WTC11 (cell line): ENCODE data around the gene NFIX. TPM values are rescaled to one million over a fixed set of nuclear protein-coding genes. Genes with fewer than 3 reads are reported as not detected.

Experiments
- ATAC-seq: fragments of 200-7000 bp; cut with Tn5 transposase; 2 replicates; pipeline ENCODE4 v1.10.0; 2021; ENCODE audit warnings: mild to moderate bottlenecking, moderate library complexity
- CTCF ChIA-PET: fragments of 300-600 bp; sonication (Branson Sonifier 250); formaldehyde crosslinking; loops from one replicate; lab custom pipeline; 2021; ENCODE audit warnings: antibody characterized with exemption; lab: Charles Lee
- POLR2A ChIA-PET: fragments of 350-600 bp; sonication (Branson Sonifier 250); formaldehyde crosslinking; loops from one replicate; lab custom pipeline; 2021; ENCODE audit warnings: antibody characterized with exemption; lab: Charles Lee
- DNase-seq: peaks from one replicate; pipeline ENCODE4 v3.0.0; 2021; ENCODE audit warnings: low spot score
- H3K27ac Mint-ChIP-seq: 2 replicates; pipeline ENCODE4 v1.8.0; 2021; ENCODE audit warnings: mixed read lengths
- H3K27me3 Mint-ChIP-seq: 2 replicates; pipeline ENCODE4 v1.8.0; 2021; ENCODE audit warnings: low read depth, mild to moderate bottlenecking, moderate library complexity, mixed read lengths
- H3K36me3 Mint-ChIP-seq: 2 replicates; pipeline ENCODE4 v1.8.0; 2021; ENCODE audit warnings: mixed read lengths
- H3K4me1 Mint-ChIP-seq: 2 replicates; pipeline ENCODE4 v1.8.0; 2022; ENCODE audit warnings: mixed read lengths
- H3K4me3 Mint-ChIP-seq: 2 replicates; pipeline ENCODE4 v1.8.0; 2021; ENCODE audit warnings: mild to moderate bottlenecking, moderate library complexity, mixed read lengths
- H3K9me3 Mint-ChIP-seq: 2 replicates; pipeline ENCODE4 v1.8.0; 2021; ENCODE audit warnings: mixed read lengths
- ATF1 ChIP-seq: sonication (generic); formaldehyde crosslinking; IDR thresholded peaks from 2 replicates; pipeline ENCODE4 v1.8.1; 2023; ENCODE audit warnings: mild to moderate bottlenecking, moderate library complexity, missing genetic modification reagents
- CREM ChIP-seq: sonication (generic); formaldehyde crosslinking; IDR thresholded peaks from 2 replicates; pipeline ENCODE4 v1.8.1; 2022; ENCODE audit warnings: mild to moderate bottlenecking, missing genetic modification reagents, moderate library complexity
- ELF4 ChIP-seq: sonication (generic); formaldehyde crosslinking; IDR thresholded peaks from 2 replicates; pipeline ENCODE4 v1.8.1; 2022; ENCODE audit warnings: low read depth, mild to moderate bottlenecking, moderate library complexity, missing genetic modification reagents
- ESRRA ChIP-seq: sonication (generic); formaldehyde crosslinking; IDR thresholded peaks from 2 replicates; pipeline ENCODE4 v1.8.1; 2022; ENCODE audit warnings: mild to moderate bottlenecking, missing genetic modification reagents, borderline replicate concordance
- JUN ChIP-seq: sonication (generic); formaldehyde crosslinking; IDR thresholded peaks from 2 replicates; pipeline ENCODE4 v1.8.0; 2023; ENCODE audit warnings: mild to moderate bottlenecking, missing genetic modification reagents
- NR1H2 ChIP-seq: sonication (generic); formaldehyde crosslinking; IDR thresholded peaks from 2 replicates; pipeline ENCODE4 v1.9.0; 2021; ENCODE audit warnings: mild to moderate bottlenecking, moderate library complexity, missing genetic modification reagents
- PRRX2 ChIP-seq: fragments of 250-450 bp; sonication (Bioruptor Pico); IDR thresholded peaks from 2 replicates; pipeline ENCODE4 v1.8.0; 2021; ENCODE audit warnings: mild to moderate bottlenecking
- RELA ChIP-seq: sonication (generic); formaldehyde crosslinking; IDR thresholded peaks from 2 replicates; pipeline ENCODE4 v1.8.1; 2022; ENCODE audit warnings: missing genetic modification reagents, mild to moderate bottlenecking, borderline replicate concordance
- TEAD1 ChIP-seq: sonication (generic); formaldehyde crosslinking; IDR thresholded peaks from 2 replicates; pipeline ENCODE4 v1.8.0; 2022; ENCODE audit warnings: mild to moderate bottlenecking, missing genetic modification reagents
- ZNF232 ChIP-seq: sonication (generic); formaldehyde crosslinking; IDR thresholded peaks from 2 replicates; pipeline ENCODE4 v1.8.0; 2022; ENCODE audit warnings: mild to moderate bottlenecking, missing genetic modification reagents
- ZNF263 ChIP-seq: sonication (generic); formaldehyde crosslinking; IDR thresholded peaks from 2 replicates; pipeline ENCODE4 v1.8.1; 2022; ENCODE audit warnings: low read depth, mild to moderate bottlenecking, moderate library complexity, missing genetic modification reagents
- ZNF396 ChIP-seq: fragments of 250-450 bp; sonication (Bioruptor Pico); IDR thresholded peaks from 2 replicates; pipeline ENCODE4 v1.8.0; 2021; ENCODE audit warnings: mild to moderate bottlenecking, moderate library complexity, borderline replicate concordance
- total RNA-seq: library from RNA; stranded (reverse); gene quantifications from 3 replicates; pipeline ENCODE4 v1.2.3, GENCODE V29; 2021
- TF ChIP-seq, protein P1 (sequence below): sonication (generic); formaldehyde crosslinking; IDR thresholded peaks from 2 replicates; pipeline ENCODE4 v1.8.0; 2022; ENCODE audit warnings: mild to moderate bottlenecking, missing genetic modification reagents
- TF ChIP-seq, protein P2 (sequence below): sonication (generic); formaldehyde crosslinking; IDR thresholded peaks from 2 replicates; pipeline ENCODE4 v1.8.0; 2023; ENCODE audit warnings: mild to moderate bottlenecking, missing genetic modification reagents
- TF ChIP-seq, protein P3 (sequence below): sonication (generic); formaldehyde crosslinking; IDR thresholded peaks from 2 replicates; pipeline ENCODE4 v1.8.0; 2023; ENCODE audit warnings: missing genetic modification reagents, mild to moderate bottlenecking, borderline replicate concordance
- TF ChIP-seq, protein P4 (sequence below): fragments of 250-450 bp; sonication (Bioruptor Pico); IDR thresholded peaks from 2 replicates; pipeline ENCODE4 v1.9.0; 2021; ENCODE audit warnings: mild to moderate bottlenecking
- TF ChIP-seq, protein P5 (sequence below): sonication (generic); formaldehyde crosslinking; IDR thresholded peaks from 2 replicates; pipeline ENCODE4 v1.8.1; 2023; ENCODE audit warnings: mild to moderate bottlenecking, missing genetic modification reagents
- TF ChIP-seq, protein P6 (sequence below): sonication (generic); formaldehyde crosslinking; IDR thresholded peaks from 2 replicates; pipeline ENCODE4 v1.8.0; 2022; ENCODE audit warnings: mild to moderate bottlenecking, missing genetic modification reagents
- TF ChIP-seq, protein P7 (sequence below): sonication (generic); formaldehyde crosslinking; IDR thresholded peaks from 2 replicates; pipeline ENCODE4 v1.8.1; 2022; ENCODE audit warnings: low read depth, missing genetic modification reagents, borderline replicate concordance
- TF ChIP-seq, protein P8 (sequence below): sonication (generic); formaldehyde crosslinking; IDR thresholded peaks from 2 replicates; pipeline ENCODE4 v1.8.1; 2023; ENCODE audit warnings: mild to moderate bottlenecking, missing genetic modification reagents, moderate library complexity

Gene NFIX
- total RNA-seq, 1 experiment from 2014 or later, result 1.4 TPM

DNA sequence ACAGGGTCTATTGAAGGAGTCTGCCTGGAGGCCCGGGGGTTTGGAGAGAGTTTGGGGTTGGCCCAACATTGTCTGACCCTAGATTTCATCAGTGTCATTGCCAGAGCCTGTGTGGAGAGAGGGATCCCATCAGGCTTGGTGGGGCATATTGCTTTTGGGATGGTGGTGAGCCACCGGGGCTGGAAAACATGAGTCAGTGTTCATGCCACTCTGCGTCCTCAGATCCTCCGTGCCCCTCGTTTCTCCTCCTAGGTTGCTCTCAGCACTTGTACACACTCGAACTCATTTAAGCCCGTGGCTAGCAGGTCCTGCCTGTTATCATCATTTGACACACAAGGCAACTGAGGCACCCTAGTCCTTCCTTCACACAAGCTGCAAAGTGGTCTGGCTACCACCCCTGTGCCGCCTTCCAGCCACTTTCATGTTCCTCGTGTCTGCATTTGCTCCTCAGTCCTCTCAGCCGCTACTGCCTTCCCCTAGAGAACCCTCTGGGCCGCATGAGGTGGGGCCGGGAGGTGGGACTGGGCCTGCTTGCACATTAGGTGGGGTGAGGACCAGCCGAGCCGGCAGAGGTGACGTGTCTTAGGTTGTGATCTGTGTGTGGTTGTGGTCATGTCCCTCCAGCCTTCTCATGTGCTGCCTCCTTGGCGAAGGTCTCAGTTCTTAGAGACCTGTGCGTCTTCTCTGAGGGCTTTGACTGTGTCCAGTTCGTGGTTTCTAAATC is 126.4 kb downstream of the NFIX start:
- TF ChIP-seq NR1H2 (CRISPR knock-in tag) (no peak), TEAD1 (CRISPR knock-in tag) (no peak), ATF1 (no peak), ZNF232 (CRISPR knock-in tag) (no peak), PRRX2 (CRISPR knock-in tag) (no peak), ESRRA (CRISPR knock-in tag) (no peak), ELF4 (CRISPR knock-in tag) (no peak), CREM (no peak), RELA (CRISPR knock-in tag) (no peak), ZNF263 (CRISPR knock-in tag) (no peak), JUN (no peak), ZNF396 (CRISPR knock-in tag) (no peak)
- TF ChIP-seq, protein P1, sequence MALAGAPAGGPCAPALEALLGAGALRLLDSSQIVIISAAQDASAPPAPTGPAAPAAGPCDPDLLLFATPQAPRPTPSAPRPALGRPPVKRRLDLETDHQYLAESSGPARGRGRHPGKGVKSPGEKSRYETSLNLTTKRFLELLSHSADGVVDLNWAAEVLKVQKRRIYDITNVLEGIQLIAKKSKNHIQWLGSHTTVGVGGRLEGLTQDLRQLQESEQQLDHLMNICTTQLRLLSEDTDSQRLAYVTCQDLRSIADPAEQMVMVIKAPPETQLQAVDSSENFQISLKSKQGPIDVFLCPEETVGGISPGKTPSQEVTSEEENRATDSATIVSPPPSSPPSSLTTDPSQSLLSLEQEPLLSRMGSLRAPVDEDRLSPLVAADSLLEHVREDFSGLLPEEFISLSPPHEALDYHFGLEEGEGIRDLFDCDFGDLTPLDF (CRISPR knock-in tag), result no peak
- TF ChIP-seq, protein P2, sequence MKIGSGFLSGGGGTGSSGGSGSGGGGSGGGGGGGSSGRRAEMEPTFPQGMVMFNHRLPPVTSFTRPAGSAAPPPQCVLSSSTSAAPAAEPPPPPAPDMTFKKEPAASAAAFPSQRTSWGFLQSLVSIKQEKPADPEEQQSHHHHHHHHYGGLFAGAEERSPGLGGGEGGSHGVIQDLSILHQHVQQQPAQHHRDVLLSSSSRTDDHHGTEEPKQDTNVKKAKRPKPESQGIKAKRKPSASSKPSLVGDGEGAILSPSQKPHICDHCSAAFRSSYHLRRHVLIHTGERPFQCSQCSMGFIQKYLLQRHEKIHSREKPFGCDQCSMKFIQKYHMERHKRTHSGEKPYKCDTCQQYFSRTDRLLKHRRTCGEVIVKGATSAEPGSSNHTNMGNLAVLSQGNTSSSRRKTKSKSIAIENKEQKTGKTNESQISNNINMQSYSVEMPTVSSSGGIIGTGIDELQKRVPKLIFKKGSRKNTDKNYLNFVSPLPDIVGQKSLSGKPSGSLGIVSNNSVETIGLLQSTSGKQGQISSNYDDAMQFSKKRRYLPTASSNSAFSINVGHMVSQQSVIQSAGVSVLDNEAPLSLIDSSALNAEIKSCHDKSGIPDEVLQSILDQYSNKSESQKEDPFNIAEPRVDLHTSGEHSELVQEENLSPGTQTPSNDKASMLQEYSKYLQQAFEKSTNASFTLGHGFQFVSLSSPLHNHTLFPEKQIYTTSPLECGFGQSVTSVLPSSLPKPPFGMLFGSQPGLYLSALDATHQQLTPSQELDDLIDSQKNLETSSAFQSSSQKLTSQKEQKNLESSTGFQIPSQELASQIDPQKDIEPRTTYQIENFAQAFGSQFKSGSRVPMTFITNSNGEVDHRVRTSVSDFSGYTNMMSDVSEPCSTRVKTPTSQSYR (CRISPR knock-in tag), result no peak
- TF ChIP-seq, protein P3, sequence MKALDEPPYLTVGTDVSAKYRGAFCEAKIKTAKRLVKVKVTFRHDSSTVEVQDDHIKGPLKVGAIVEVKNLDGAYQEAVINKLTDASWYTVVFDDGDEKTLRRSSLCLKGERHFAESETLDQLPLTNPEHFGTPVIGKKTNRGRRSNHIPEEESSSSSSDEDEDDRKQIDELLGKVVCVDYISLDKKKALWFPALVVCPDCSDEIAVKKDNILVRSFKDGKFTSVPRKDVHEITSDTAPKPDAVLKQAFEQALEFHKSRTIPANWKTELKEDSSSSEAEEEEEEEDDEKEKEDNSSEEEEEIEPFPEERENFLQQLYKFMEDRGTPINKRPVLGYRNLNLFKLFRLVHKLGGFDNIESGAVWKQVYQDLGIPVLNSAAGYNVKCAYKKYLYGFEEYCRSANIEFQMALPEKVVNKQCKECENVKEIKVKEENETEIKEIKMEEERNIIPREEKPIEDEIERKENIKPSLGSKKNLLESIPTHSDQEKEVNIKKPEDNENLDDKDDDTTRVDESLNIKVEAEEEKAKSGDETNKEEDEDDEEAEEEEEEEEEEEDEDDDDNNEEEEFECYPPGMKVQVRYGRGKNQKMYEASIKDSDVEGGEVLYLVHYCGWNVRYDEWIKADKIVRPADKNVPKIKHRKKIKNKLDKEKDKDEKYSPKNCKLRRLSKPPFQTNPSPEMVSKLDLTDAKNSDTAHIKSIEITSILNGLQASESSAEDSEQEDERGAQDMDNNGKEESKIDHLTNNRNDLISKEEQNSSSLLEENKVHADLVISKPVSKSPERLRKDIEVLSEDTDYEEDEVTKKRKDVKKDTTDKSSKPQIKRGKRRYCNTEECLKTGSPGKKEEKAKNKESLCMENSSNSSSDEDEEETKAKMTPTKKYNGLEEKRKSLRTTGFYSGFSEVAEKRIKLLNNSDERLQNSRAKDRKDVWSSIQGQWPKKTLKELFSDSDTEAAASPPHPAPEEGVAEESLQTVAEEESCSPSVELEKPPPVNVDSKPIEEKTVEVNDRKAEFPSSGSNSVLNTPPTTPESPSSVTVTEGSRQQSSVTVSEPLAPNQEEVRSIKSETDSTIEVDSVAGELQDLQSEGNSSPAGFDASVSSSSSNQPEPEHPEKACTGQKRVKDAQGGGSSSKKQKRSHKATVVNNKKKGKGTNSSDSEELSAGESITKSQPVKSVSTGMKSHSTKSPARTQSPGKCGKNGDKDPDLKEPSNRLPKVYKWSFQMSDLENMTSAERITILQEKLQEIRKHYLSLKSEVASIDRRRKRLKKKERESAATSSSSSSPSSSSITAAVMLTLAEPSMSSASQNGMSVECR (CRISPR knock-in tag), result no peak
- TF ChIP-seq, protein P4, sequence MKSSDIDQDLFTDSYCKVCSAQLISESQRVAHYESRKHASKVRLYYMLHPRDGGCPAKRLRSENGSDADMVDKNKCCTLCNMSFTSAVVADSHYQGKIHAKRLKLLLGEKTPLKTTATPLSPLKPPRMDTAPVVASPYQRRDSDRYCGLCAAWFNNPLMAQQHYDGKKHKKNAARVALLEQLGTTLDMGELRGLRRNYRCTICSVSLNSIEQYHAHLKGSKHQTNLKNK (CRISPR knock-in tag), result no peak
- TF ChIP-seq, protein P5, sequence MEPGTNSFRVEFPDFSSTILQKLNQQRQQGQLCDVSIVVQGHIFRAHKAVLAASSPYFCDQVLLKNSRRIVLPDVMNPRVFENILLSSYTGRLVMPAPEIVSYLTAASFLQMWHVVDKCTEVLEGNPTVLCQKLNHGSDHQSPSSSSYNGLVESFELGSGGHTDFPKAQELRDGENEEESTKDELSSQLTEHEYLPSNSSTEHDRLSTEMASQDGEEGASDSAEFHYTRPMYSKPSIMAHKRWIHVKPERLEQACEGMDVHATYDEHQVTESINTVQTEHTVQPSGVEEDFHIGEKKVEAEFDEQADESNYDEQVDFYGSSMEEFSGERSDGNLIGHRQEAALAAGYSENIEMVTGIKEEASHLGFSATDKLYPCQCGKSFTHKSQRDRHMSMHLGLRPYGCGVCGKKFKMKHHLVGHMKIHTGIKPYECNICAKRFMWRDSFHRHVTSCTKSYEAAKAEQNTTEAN (CRISPR knock-in tag), result no peak
- TF ChIP-seq, protein P6, sequence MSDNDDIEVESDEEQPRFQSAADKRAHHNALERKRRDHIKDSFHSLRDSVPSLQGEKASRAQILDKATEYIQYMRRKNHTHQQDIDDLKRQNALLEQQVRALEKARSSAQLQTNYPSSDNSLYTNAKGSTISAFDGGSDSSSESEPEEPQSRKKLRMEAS (CRISPR knock-in tag), result no peak
- TF ChIP-seq, protein P7, sequence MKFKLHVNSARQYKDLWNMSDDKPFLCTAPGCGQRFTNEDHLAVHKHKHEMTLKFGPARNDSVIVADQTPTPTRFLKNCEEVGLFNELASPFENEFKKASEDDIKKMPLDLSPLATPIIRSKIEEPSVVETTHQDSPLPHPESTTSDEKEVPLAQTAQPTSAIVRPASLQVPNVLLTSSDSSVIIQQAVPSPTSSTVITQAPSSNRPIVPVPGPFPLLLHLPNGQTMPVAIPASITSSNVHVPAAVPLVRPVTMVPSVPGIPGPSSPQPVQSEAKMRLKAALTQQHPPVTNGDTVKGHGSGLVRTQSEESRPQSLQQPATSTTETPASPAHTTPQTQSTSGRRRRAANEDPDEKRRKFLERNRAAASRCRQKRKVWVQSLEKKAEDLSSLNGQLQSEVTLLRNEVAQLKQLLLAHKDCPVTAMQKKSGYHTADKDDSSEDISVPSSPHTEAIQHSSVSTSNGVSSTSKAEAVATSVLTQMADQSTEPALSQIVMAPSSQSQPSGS (CRISPR knock-in tag), result no peak
- TF ChIP-seq, protein P8, sequence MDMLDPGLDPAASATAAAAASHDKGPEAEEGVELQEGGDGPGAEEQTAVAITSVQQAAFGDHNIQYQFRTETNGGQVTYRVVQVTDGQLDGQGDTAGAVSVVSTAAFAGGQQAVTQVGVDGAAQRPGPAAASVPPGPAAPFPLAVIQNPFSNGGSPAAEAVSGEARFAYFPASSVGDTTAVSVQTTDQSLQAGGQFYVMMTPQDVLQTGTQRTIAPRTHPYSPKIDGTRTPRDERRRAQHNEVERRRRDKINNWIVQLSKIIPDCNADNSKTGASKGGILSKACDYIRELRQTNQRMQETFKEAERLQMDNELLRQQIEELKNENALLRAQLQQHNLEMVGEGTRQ, result no peak
- Mint-ChIP-seq H3K9me3 (no peaks in the 10 kb centered on the region), H3K27ac (peak overlapping the region; percentile 50), H3K4me1 (peaks cover 54% of the 10 kb centered on the region), H3K36me3 (peaks cover 4% of the 10 kb centered on the region; the same call in 1 of the 2 replicates), H3K27me3 (no peaks in the 10 kb centered on the region; the same call in 1 of the 2 replicates), H3K4me3 (peak overlapping the region; percentile 77; the same call in 1 of the 2 replicates)
- ChIA-PET POLR2A (interaction anchor here (1.7 kb wide), 1 partner anchor 28 kb away, joined by 5 read pairs; the partner anchor contains the start of genes IER2 and STX10), CTCF (interaction anchor here (1.4 to 2.3 kb wide), 3 partner anchors 20 to 60 kb away, joined by 4 to 10 read pairs (median 8); partner anchors contain the start of genes IER2 and STX10)
- ATAC-seq (no peak), DNase-seq (no peak)
